ENCODE measurements around the gene MLN.

GRCh38 chr6:33816911-33817310, 13.1 kb upstream of the MLN start:
- TF ChIP-seq, protein P1, sequence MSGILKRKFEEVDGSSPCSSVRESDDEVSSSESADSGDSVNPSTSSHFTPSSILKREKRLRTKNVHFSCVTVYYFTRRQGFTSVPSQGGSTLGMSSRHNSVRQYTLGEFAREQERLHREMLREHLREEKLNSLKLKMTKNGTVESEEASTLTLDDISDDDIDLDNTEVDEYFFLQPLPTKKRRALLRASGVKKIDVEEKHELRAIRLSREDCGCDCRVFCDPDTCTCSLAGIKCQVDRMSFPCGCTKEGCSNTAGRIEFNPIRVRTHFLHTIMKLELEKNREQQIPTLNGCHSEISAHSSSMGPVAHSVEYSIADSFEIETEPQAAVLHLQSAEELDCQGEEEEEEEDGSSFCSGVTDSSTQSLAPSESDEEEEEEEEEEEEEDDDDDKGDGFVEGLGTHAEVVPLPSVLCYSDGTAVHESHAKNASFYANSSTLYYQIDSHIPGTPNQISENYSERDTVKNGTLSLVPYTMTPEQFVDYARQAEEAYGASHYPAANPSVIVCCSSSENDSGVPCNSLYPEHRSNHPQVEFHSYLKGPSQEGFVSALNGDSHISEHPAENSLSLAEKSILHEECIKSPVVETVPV (CRISPR knock-in tag; IDR thresholded peaks at IDR 0.05): no peak
- TF ChIP-seq, protein P2, sequence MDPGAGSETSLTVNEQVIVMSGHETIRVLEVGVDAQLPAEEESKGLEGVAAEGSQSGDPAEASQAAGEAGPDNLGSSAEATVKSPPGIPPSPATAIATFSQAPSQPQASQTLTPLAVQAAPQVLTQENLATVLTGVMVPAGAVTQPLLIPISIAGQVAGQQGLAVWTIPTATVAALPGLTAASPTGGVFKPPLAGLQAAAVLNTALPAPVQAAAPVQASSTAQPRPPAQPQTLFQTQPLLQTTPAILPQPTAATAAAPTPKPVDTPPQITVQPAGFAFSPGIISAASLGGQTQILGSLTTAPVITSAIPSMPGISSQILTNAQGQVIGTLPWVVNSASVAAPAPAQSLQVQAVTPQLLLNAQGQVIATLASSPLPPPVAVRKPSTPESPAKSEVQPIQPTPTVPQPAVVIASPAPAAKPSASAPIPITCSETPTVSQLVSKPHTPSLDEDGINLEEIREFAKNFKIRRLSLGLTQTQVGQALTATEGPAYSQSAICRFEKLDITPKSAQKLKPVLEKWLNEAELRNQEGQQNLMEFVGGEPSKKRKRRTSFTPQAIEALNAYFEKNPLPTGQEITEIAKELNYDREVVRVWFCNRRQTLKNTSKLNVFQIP (CRISPR knock-in tag; IDR thresholded peaks at IDR 0.05; ENCODE audit: borderline replicate concordance, low read depth): no peak
- TF ChIP-seq ZNF8 (CRISPR knock-in tag; IDR thresholded peaks at IDR 0.05) (no peak), ISL1 (CRISPR knock-in tag; IDR thresholded peaks at IDR 0.05) (no peak)
